H1 (cell line): ENCODE data around the gene NDUFV1. TPM values are rescaled to one million over a fixed set of nuclear protein-coding genes. Genes with fewer than 3 reads are reported as not detected.

ENCODE experiments used
- ASH2L ChIP-seq: fragments of 200-600, 300-600 bp; sonication (generic); IDR thresholded peaks from one replicate; pipeline ENCODE4 v1.7.1; 2017; ENCODE audit warnings: low read length
- ATF3 ChIP-seq: IDR thresholded peaks from 2 replicates; pipeline ENCODE4 v1.6.1; 2011; ENCODE audit warnings: low read depth, mild to moderate bottlenecking, low read length; ENCODE audit not compliant: insufficient read depth
- BACH1 ChIP-seq: IDR thresholded peaks from 2 replicates; pipeline ENCODE4 v1.6.1; 2012; ENCODE audit warnings: low read length, improper control_type of control experiment
- CEBPB ChIP-seq: IDR thresholded peaks from 2 replicates; pipeline ENCODE4 v1.6.1; 2012; ENCODE audit warnings: low read depth, low read length
- CHD1 ChIP-seq: IDR thresholded peaks from 2 replicates; pipeline ENCODE4 v1.6.1; 2012; ENCODE audit warnings: low read depth, low read length, improper control_type of control experiment
- CTBP2 ChIP-seq: IDR thresholded peaks from 2 replicates; pipeline ENCODE4 v1.7.0; 2011; ENCODE audit warnings: borderline replicate concordance, mild to moderate bottlenecking, moderate library complexity, mixed read lengths, low read length; ENCODE audit not compliant: insufficient read depth, insufficient read length
- EP300 ChIP-seq, 2 experiments: IDR thresholded peaks; 1 replicate in 1 of 2; 2 replicates in 1 of 2; pipeline ENCODE4 v1.6.1; 2011 to 2012; ENCODE audit warnings: low read depth in 2 of 2, low read length in 2 of 2, mild to moderate bottlenecking in 2 of 2, borderline replicate concordance in 1 of 2, inconsistent platforms in 1 of 2, moderate library complexity in 1 of 2
- FOSL1 ChIP-seq: IDR thresholded peaks from 2 replicates; pipeline ENCODE4 v1.6.1; 2011; ENCODE audit warnings: mild to moderate bottlenecking, low read depth, low read length, moderate library complexity; ENCODE audit not compliant: insufficient read depth
- GTF2F1 ChIP-seq: IDR thresholded peaks from 2 replicates; pipeline ENCODE4 v1.6.1; 2012; ENCODE audit warnings: low read depth, low read length, improper control_type of control experiment, borderline replicate concordance
- HDAC2 ChIP-seq, 2 experiments: fragments of 300-600 bp in 1 of 2; sonication (generic) in 1 of 2; IDR thresholded peaks; 2 replicates each; pipeline ENCODE4 v1.6.1; 2011 to 2012; ENCODE audit warnings: low read depth in 2 of 2, low read length in 2 of 2, mild to moderate bottlenecking in 2 of 2, moderate library complexity in 2 of 2, borderline replicate concordance in 1 of 2, inconsistent platforms in 1 of 2
- POLR2AphosphoS5 ChIP-seq: IDR thresholded peaks from 2 replicates; pipeline ENCODE4 v1.6.1; 2011; ENCODE audit warnings: low read depth, low read length
- RBBP5 ChIP-seq: IDR thresholded peaks from 2 replicates; pipeline ENCODE4 v1.7.1; 2012; ENCODE audit warnings: low read depth, mild to moderate bottlenecking, inconsistent platforms, low read length, moderate library complexity, borderline replicate concordance
- RNF2 ChIP-seq: fragments of 200-900, 300-1000 bp; sonication (generic); IDR thresholded peaks from 2 replicates; pipeline ENCODE4 v1.7.1; 2016; ENCODE audit warnings: borderline replicate concordance, low read depth, mild to moderate bottlenecking, antibody characterized with exemption, low read length; ENCODE audit not compliant: poor library complexity, severe bottlenecking; ENCODE audit errors: missing control alignments
- SIX5 ChIP-seq: IDR thresholded peaks from 2 replicates; pipeline ENCODE4 v1.6.1; 2011; ENCODE audit warnings: mild to moderate bottlenecking, low read depth, low read length
- SP1 ChIP-seq: IDR thresholded peaks from 2 replicates; pipeline ENCODE4 v1.6.1; 2011; ENCODE audit warnings: low read depth, low read length
- SP2 ChIP-seq: IDR thresholded peaks from 2 replicates; pipeline ENCODE4 v1.6.1; 2012; ENCODE audit warnings: mild to moderate bottlenecking, low read length, inconsistent platforms
- SUZ12 ChIP-seq: fragments of 200-600 bp; sonication (generic); IDR thresholded peaks from 2 replicates; pipeline ENCODE4 v1.6.1; 2012; ENCODE audit warnings: mild to moderate bottlenecking, inconsistent platforms, low read length, moderate library complexity, mixed read lengths
- TAF1 ChIP-seq: IDR thresholded peaks from 2 replicates; pipeline ENCODE4 v1.6.1; 2011; ENCODE audit warnings: mild to moderate bottlenecking, low read depth, low read length
- TBP ChIP-seq: IDR thresholded peaks from 2 replicates; pipeline ENCODE4 v1.6.1; 2011; ENCODE audit warnings: low read depth, low read length, improper control_type of control experiment
- TCF12 ChIP-seq: IDR thresholded peaks from 2 replicates; pipeline ENCODE4 v1.6.1; 2011; ENCODE audit warnings: low read depth, mild to moderate bottlenecking, low read length
- YY1 ChIP-seq: IDR thresholded peaks from 2 replicates; pipeline ENCODE4 v1.6.1; 2011; ENCODE audit warnings: low read depth, mild to moderate bottlenecking, low read length
- polyA plus RNA-seq, 7 experiments: library from polyadenylated mRNA; depleted of rRNA in 3 of 7; stranded (reverse) in 5 of 7; unstranded in 2 of 7; fragments of >200 nt in 5 of 7; fragments of 200-250 nt in 2 of 7; gene quantifications; 1 replicate in 5 of 7; 2 replicates in 1 of 7; 4 replicates in 1 of 7; pipeline versions ENCODE4 v1.2.1 to v1.2.3, GENCODE V29; 2011 to 2013; ENCODE audit warnings: missing spikeins in 2 of 7, mixed read lengths in 2 of 7
- total RNA-seq: library from RNA; stranded (reverse); fragmentation: NEBNext Ultra II Directional; extraction: Animal tissue kit (Norgen Biotek cat#: 25700); gene quantifications from 2 replicates; pipeline ENCODE4 v1.2.1, GENCODE V29; 2021
- TF ChIP-seq, protein P1 (sequence below): IDR thresholded peaks from 2 replicates; pipeline ENCODE4 v1.6.1; 2012; ENCODE audit warnings: inconsistent platforms
- TF ChIP-seq, protein P2 (sequence below): IDR thresholded peaks from 2 replicates; pipeline ENCODE4 v1.6.1; 2011; ENCODE audit warnings: low read length, improper control_type of control experiment

Gene NDUFV1
- total and polyA plus RNA-seq, 2 of the 8 experiments (the other 6 are each of a cell fraction or from before 2014, with no cell fraction given): 125 to 131 TPM

- TF ChIP-seq HDAC2 (IDR thresholded peaks at IDR 0.05; ENCODE audit: borderline replicate concordance in 1 of 2, low read depth in 2 of 2, low read length in 2 of 2) (peak in 1 of 2 experiments; percentile 37; a peak in 1 of 4 replicates), SIX5 (no peak), TCF12 (0 out of 2 replicates have a peak, but pooled peaks have one; percentile 59), POLR2AphosphoS5 (no peak), BACH1 (peak; percentile 66; the same call in 1 of the 2 replicates), ATF3 (no peak), FOSL1 (no peak), ASH2L (peak; percentile 58), CEBPB (peak; percentile 58; the same call in 1 of the 2 replicates), TAF1 (no peak), SP1 (peak; percentile 93), RNF2 (no peak), SP2 (no peak; the same call in 1 of the 2 replicates), CHD1 (no peak), YY1 (0 out of 2 replicates have a peak, but pooled peaks have one; percentile 26), SUZ12 (no peak), TBP (peak; percentile 46; the same call in 1 of the 2 replicates), GTF2F1 (no peak), CTBP2 (no peak), RBBP5 (peak; percentile 59; the same call in 1 of the 2 replicates), EP300 (IDR thresholded peaks at IDR 0.05; ENCODE audit: borderline replicate concordance in 1 of 2, low read depth in 2 of 2, low read length in 2 of 2) (peak in 1 of 2 experiments; percentile 79; a peak in 1 of 3 replicates)
- TF ChIP-seq, protein P1, sequence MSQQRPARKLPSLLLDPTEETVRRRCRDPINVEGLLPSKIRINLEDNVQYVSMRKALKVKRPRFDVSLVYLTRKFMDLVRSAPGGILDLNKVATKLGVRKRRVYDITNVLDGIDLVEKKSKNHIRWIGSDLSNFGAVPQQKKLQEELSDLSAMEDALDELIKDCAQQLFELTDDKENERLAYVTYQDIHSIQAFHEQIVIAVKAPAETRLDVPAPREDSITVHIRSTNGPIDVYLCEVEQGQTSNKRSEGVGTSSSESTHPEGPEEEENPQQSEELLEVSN: no peak
- TF ChIP-seq, protein P2, sequence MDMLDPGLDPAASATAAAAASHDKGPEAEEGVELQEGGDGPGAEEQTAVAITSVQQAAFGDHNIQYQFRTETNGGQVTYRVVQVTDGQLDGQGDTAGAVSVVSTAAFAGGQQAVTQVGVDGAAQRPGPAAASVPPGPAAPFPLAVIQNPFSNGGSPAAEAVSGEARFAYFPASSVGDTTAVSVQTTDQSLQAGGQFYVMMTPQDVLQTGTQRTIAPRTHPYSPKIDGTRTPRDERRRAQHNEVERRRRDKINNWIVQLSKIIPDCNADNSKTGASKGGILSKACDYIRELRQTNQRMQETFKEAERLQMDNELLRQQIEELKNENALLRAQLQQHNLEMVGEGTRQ: no peak
Measured at GRCh38 chr11:67581469-67581868, 25.3 kb upstream of the NDUFV1 start (continued).
